Measurements from ENCODE around the gene TMPRSS5. TPM values are rescaled to one million over a fixed set of nuclear protein-coding genes. Genes with fewer than 3 reads are reported as not detected.
"Not testable (repeated sequence)": the region's sequence is repeated elsewhere in the genome, so short reads cannot be mapped to it uniquely, and the experiment has no call there.

TMPRSS5 gene
- total and polyA plus RNA-seq, 8 donors = 0.19 to 1.1 (median 0.55) TPM

DNA sequence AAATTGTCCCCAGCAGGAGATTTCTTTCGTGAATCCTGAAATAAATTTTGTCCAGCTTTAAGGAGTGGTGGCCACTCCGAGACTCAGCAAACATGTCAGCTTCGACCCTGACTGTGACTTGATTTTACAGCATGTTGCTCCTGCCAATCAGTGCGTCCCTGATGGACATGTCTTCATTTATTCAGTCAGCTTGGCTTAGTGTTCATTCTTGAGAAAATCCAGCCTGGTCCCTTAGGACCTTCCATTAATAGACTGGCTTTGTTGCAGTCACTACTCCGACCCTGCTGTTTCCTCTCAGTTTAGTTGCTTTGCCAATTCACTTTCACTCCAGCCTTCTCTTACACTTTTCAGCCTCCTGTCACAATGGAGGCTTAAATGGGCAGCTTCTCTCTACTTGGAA lies 30.5 kb downstream of the TMPRSS5 start:
- FAIRE-seq (no peak), ATAC-seq (no peak), DNase-seq (no peak)
- WGBS, 2 donors = 63 to 65% methylated on average over 5 of the region's 5 CpGs
- intact Hi-C loops (cut with DNase I) = loop anchor here in 1 of 3 donors (10.0 kb wide), 1 partner anchor 61 kb away; no protein-coding TSS in a partner anchor
- no peaks in the 10 kb centered on the region for H3K27me3 ChIP-seq
- no peak overlapping the region for H3K27ac ChIP-seq
- no peaks in the 10 kb centered on the region for H3K4me1 ChIP-seq
- H3K4me3 ChIP-seq = no peak overlapping the region
- TF ChIP-seq, protein P1, sequence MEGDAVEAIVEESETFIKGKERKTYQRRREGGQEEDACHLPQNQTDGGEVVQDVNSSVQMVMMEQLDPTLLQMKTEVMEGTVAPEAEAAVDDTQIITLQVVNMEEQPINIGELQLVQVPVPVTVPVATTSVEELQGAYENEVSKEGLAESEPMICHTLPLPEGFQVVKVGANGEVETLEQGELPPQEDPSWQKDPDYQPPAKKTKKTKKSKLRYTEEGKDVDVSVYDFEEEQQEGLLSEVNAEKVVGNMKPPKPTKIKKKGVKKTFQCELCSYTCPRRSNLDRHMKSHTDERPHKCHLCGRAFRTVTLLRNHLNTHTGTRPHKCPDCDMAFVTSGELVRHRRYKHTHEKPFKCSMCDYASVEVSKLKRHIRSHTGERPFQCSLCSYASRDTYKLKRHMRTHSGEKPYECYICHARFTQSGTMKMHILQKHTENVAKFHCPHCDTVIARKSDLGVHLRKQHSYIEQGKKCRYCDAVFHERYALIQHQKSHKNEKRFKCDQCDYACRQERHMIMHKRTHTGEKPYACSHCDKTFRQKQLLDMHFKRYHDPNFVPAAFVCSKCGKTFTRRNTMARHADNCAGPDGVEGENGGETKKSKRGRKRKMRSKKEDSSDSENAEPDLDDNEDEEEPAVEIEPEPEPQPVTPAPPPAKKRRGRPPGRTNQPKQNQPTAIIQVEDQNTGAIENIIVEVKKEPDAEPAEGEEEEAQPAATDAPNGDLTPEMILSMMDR (IDR thresholded peaks at IDR 0.05) = no peak
- no peaks in the 10 kb centered on the region for H3K36me3 ChIP-seq
- no peaks in the 10 kb centered on the region for H3K9me3 ChIP-seq

DNA sequence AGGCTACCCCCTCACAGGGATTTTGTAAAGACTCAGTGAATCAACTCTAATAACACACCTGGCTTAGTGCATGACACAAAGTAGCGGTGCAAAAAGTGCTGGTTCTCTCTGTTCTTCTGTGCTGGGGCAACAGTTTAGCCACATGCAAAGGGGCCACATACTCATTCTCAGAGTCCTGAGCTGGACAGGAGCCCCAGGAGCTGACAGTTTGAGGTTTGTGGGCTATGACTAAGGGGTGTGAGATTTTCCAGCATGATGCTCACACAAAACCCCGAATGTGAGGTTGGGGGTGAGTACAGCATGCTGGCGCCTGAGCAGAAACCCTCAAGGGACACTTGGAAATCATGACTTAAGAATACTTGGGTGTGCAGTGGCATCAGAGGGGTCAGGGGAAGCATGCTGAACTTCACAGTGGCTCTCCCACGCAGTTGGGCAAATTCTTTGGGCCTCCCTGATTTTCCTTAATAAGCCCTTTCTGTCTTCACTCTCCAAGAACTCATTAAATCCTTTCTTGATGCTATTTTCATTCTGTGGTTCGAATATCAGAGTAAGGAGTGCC lies 31.0 kb downstream of the TMPRSS5 start:
- H3K27ac ChIP-seq = no peak overlapping the region
- FAIRE-seq = no peak
- peak in 2 of 4 donors; percentile 45 for ATAC-seq
- TF ChIP-seq, protein P1 (IDR thresholded peaks at IDR 0.05) = no peak
- H3K4me1 ChIP-seq = no peaks in the 10 kb centered on the region
- no peak for DNase-seq
- no peaks in the 10 kb centered on the region for H3K9me3 ChIP-seq
- no peaks in the 10 kb centered on the region for H3K36me3 ChIP-seq
- no peak overlapping the region for H3K4me3 ChIP-seq
- WGBS, 2 donors = 67 to 70% methylated on average over 5 of the region's 5 CpGs
- H3K27me3 ChIP-seq = no peaks in the 10 kb centered on the region
- intact Hi-C loops (cut with DNase I) = loop anchor here in 1 of 3 donors (10.0 kb wide), 1 partner anchor 60 kb away; no protein-coding TSS in a partner anchor

DNA sequence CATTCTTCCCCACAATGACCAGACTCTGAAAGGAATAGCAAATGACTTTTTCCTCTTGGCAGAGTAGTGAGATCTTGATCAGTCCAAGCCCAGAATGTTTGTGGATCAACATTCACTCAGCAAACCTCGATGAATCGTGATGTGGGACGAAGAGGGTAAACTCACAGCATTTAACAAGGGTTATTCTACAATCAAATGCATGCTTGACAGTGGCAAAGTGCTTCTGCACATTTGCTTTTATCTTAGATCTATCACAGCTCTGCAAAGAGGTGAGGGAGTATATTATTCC lies 31.8 kb downstream of the TMPRSS5 start:
- no peak overlapping the region for H3K27ac ChIP-seq
- H3K27me3 ChIP-seq = no peaks in the 10 kb centered on the region
- H3K36me3 ChIP-seq = no peaks in the 10 kb centered on the region
- H3K4me1 ChIP-seq = no peaks in the 10 kb centered on the region
- 37 to 61% methylated on average over 3 of the region's 3 CpGs for WGBS, 2 donors
- DNase-seq (no peak), ATAC-seq (no peak), FAIRE-seq (no peak)
- TF ChIP-seq, protein P1 (IDR thresholded peaks at IDR 0.05) = no peak
- H3K9me3 ChIP-seq = no peaks in the 10 kb centered on the region
- no peak overlapping the region for H3K4me3 ChIP-seq
- intact Hi-C loops (cut with DNase I) = loop anchor here in 1 of 3 donors (10.0 kb wide), 1 partner anchor 60 kb away; no protein-coding TSS in a partner anchor

DNA sequence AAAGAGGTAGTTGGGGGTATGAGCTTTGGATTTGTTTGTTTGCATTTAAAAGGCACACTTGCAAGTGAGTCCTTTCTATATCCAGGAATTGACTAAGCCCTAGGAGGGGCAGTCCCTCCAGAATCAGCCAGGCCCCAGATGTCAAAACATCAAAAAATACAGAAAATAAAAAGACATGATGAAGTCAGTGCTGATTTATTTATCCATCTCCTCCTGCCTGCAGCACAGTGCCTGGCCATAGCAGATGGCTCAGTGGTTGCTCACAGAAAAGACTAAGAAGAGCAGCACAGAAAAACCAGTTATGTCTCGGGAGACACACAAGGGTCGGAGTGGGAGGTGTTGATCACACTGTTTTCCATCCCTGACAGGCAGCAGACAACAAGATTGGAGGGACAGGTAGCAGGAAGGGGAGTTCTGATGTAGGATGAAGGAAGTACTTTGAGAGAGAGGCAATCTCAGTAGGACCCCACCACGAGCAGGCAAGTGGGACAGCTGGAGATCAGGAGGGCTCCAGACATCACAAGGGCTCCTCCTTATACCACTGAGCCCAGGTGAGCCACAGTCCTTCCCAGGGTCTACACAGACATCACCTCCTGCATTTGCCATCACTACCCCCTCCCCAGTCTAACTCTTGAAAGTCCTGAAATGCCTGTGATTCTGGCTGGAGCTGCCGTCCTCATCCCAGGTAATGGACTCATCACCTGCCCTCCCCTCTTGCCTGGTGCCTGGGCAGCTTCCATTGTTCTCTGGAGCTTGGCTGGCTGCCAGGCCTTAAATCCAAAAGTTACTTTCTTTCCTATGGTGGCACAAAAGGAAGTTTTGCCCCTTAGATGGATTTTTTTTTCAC lies 32.3 kb downstream of the TMPRSS5 start:
- TF ChIP-seq, protein P1 (IDR thresholded peaks at IDR 0.05) = no peak
- DNase-seq (no peak), FAIRE-seq (no peak), ATAC-seq (no peak)
- intact Hi-C loops (cut with DNase I) = loop anchor here in 1 of 3 donors (10.0 kb wide), 1 partner anchor 59 kb away; no protein-coding TSS in a partner anchor
- no peaks in the 10 kb centered on the region for H3K36me3 ChIP-seq
- no peaks in the 10 kb centered on the region for H3K27me3 ChIP-seq
- no peaks in the 10 kb centered on the region for H3K4me1 ChIP-seq
- H3K27ac ChIP-seq = no peak overlapping the region
- WGBS, 2 donors = 57 to 63% methylated on average over 4 of the region's 4 CpGs
- H3K9me3 ChIP-seq = no peaks in the 10 kb centered on the region
- H3K4me3 ChIP-seq = no peak overlapping the region

DNA sequence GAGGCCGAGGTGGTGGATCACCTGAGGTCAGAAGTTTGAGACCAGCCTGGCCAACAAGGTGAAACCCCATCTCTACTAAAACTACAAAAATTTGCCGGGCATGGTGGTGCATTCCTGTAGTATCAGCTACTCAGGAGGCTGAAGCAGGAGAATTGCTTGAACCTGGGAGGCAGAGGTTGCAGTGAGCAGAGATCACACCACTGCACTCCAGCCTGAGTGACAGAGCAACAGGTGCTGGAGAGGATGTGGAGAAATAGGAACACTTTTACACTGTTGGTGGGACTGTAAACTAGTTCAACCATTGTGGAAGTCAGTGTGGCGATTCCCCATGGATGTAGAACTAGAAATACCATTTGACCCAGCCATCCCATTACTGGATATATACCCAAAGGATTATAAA lies 34.2 kb downstream of the TMPRSS5 start:
- not testable (repeated sequence) for ATAC-seq, H3K27me3 ChIP-seq, DNase-seq, H3K9me3 ChIP-seq, H3K27ac ChIP-seq, H3K4me1 ChIP-seq, H3K4me3 ChIP-seq, H3K36me3 ChIP-seq, FAIRE-seq
- WGBS, 2 donors = 83 to 88% methylated on average over 3 of the region's 3 CpGs
- intact Hi-C loops (cut with DNase I) = loop anchor here in 1 of 3 donors (10.0 kb wide), 1 partner anchor 57 kb away; no protein-coding TSS in a partner anchor
